Gastroesophageal sphincter (tissue), 3 donors: Measurements from ENCODE around the gene TRRAP.

Experiments used
- EP300 ChIP-seq: sonication (generic); formaldehyde crosslinking; IDR thresholded peaks from one replicate; pipeline ENCODE4 v1.6.1; 2017; ENCODE audit warnings: antibody characterized with exemption, mild to moderate bottlenecking
- POLR2AphosphoS5 ChIP-seq: sonication (generic); formaldehyde crosslinking; IDR thresholded peaks from one replicate; pipeline ENCODE4 v1.6.1; 2017; ENCODE audit warnings: antibody characterized with exemption
- TF ChIP-seq, protein P1 (sequence below), 4 experiments: fragments of 200-600 bp in 2 of 4; fragments of 450-650 bp in 2 of 4; sonication (generic) in 1 of 4; IDR thresholded peaks; one replicate each; pipeline ENCODE4 v1.5.1; 2017 to 2019; ENCODE audit warnings: antibody characterized with exemption in 4 of 4, mild to moderate bottlenecking in 2 of 4, moderate library complexity in 2 of 4

- TF ChIP-seq, protein P1, sequence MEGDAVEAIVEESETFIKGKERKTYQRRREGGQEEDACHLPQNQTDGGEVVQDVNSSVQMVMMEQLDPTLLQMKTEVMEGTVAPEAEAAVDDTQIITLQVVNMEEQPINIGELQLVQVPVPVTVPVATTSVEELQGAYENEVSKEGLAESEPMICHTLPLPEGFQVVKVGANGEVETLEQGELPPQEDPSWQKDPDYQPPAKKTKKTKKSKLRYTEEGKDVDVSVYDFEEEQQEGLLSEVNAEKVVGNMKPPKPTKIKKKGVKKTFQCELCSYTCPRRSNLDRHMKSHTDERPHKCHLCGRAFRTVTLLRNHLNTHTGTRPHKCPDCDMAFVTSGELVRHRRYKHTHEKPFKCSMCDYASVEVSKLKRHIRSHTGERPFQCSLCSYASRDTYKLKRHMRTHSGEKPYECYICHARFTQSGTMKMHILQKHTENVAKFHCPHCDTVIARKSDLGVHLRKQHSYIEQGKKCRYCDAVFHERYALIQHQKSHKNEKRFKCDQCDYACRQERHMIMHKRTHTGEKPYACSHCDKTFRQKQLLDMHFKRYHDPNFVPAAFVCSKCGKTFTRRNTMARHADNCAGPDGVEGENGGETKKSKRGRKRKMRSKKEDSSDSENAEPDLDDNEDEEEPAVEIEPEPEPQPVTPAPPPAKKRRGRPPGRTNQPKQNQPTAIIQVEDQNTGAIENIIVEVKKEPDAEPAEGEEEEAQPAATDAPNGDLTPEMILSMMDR (IDR thresholded peaks at IDR 0.05) = no peak
- TF ChIP-seq EP300 (no peak), POLR2AphosphoS5 (no peak)
These were observed 29.2 kb downstream of the TRRAP start for GRCh38 chr7:98907570-98907969.
